HepG2 (cell line): ENCODE results near the gene NEURL2. TPM values are rescaled to one million over a fixed set of nuclear protein-coding genes. Genes with fewer than 3 reads are reported as not detected.
A peak's percentile ranks its signal among the peaks of the same experiment; 100 is the strongest.

ENCODE experiments used
- ARNT ChIP-seq: fragments of 450-650 bp; IDR thresholded peaks from 2 replicates; pipeline ENCODE4 v1.6.1; 2017
- BRD4 ChIP-seq: sonication (generic); formaldehyde crosslinking; IDR thresholded peaks from 2 replicates; pipeline ENCODE4 v1.4.0; 2020; ENCODE audit warnings: missing genetic modification reagents
- CREM ChIP-seq, 2 experiments: sonication (generic) in 1 of 2; formaldehyde crosslinking in 1 of 2; IDR thresholded peaks; 2 replicates each; pipeline versions ENCODE4 v1.4.0 to v1.6.1; 2016 to 2020; ENCODE audit warnings: antibody characterized with exemption in 1 of 2, mild to moderate bottlenecking in 1 of 2, missing genetic modification reagents in 1 of 2
- DNMT1 ChIP-seq: sonication (generic); formaldehyde crosslinking; IDR thresholded peaks from 2 replicates; pipeline ENCODE4 v1.5.1; 2020; ENCODE audit warnings: mild to moderate bottlenecking, missing genetic modification reagents
- FOXO1 ChIP-seq: sonication (generic); formaldehyde crosslinking; IDR thresholded peaks from 2 replicates; pipeline ENCODE4 v1.4.0; 2020; ENCODE audit warnings: missing genetic modification reagents
- HNRNPLL ChIP-seq: fragments of 200-400 bp; formaldehyde crosslinking; IDR thresholded peaks from 2 replicates; pipeline ENCODE4 v1.6.1; 2017; ENCODE audit warnings: mild to moderate bottlenecking, low read depth, low read length; ENCODE audit not compliant: poor library complexity, severe bottlenecking
- HOXA7 ChIP-seq: sonication (generic); formaldehyde crosslinking; IDR thresholded peaks from 2 replicates; pipeline ENCODE4 v1.8.1; 2022; ENCODE audit warnings: mild to moderate bottlenecking, missing genetic modification reagents, moderate library complexity
- KLF9 ChIP-seq: IDR thresholded peaks from 2 replicates; pipeline ENCODE4 v1.6.1; 2016; ENCODE audit warnings: low read depth
- RFXANK ChIP-seq: IDR thresholded peaks from 2 replicates; pipeline ENCODE4 v1.6.1; 2016
- SSRP1 ChIP-seq: IDR thresholded peaks from 2 replicates; pipeline ENCODE4 v1.6.1; 2016; ENCODE audit warnings: control low read depth
- TEAD3 ChIP-seq: optimal IDR thresholded peaks from 2 replicates; pipeline ENCODE3; 2016; ENCODE audit warnings: borderline replicate concordance
- TP53 ChIP-seq: sonication (generic); formaldehyde crosslinking; conservative IDR thresholded peaks from 2 replicates; pipeline ENCODE4 v1.4.0; 2020; ENCODE audit warnings: missing genetic modification reagents
- ZFP82 ChIP-seq: sonication (generic); formaldehyde crosslinking; IDR thresholded peaks from 2 replicates; pipeline ENCODE4 v1.5.1; 2020; ENCODE audit warnings: mild to moderate bottlenecking, missing genetic modification reagents, borderline replicate concordance
- ZKSCAN8 ChIP-seq: IDR thresholded peaks from 2 replicates; pipeline ENCODE4 v1.6.1; 2016; ENCODE audit warnings: borderline replicate concordance, missing genetic modification reagents, missing compliant biosample characterization
- ZMYM3 ChIP-seq: sonication (generic); formaldehyde crosslinking; IDR thresholded peaks from 2 replicates; pipeline ENCODE4 v1.5.1; 2020; ENCODE audit warnings: mild to moderate bottlenecking, missing genetic modification reagents
- ZNF180 ChIP-seq: sonication (generic); formaldehyde crosslinking; IDR thresholded peaks from 2 replicates; pipeline ENCODE4 v1.4.0; 2020; ENCODE audit warnings: low read depth, missing genetic modification reagents, borderline replicate concordance
- ZNF234 ChIP-seq: sonication (generic); formaldehyde crosslinking; conservative IDR thresholded peaks from 2 replicates; pipeline ENCODE4 v1.5.1; 2020; ENCODE audit warnings: mild to moderate bottlenecking, missing genetic modification reagents
- ZNF382 ChIP-seq: sonication (generic); formaldehyde crosslinking; IDR thresholded peaks from 2 replicates; pipeline ENCODE4 v1.5.0; 2020; ENCODE audit warnings: missing genetic modification reagents, mild to moderate bottlenecking, borderline replicate concordance
- ZNF460 ChIP-seq: sonication (generic); formaldehyde crosslinking; IDR thresholded peaks from 2 replicates; pipeline ENCODE4 v1.5.1; 2020; ENCODE audit warnings: missing genetic modification reagents, mild to moderate bottlenecking, borderline replicate concordance
- ZNF720 ChIP-seq: sonication (generic); formaldehyde crosslinking; IDR thresholded peaks from 2 replicates; pipeline ENCODE4 v1.4.0; 2020; ENCODE audit warnings: missing genetic modification reagents
- polyA plus RNA-seq, 8 experiments: library from polyadenylated mRNA; depleted of rRNA in 3 of 8; stranded (reverse) in 7 of 8; unstranded in 1 of 8; fragments of >200 nt; fragmentation: Illumina TruSeq in 4 of 8; extraction: Trizol in 4 of 8; gene quantifications; 2 replicates each; pipeline versions ENCODE4 v1.2.1 to v1.2.3, GENCODE V29; 2011 to 2016; ENCODE audit warnings: low read depth in 4 of 8, missing spikeins in 1 of 8, mixed read lengths in 1 of 8; ENCODE audit not compliant: insufficient read depth in 1 of 8
- total RNA-seq, 5 experiments: library from RNA; depleted of rRNA; stranded (reverse); fragments of >200 nt; fragmentation: Illumina TruSeq; extraction: Trizol; gene quantifications; 2 replicates each; pipeline ENCODE4 v1.2.3, GENCODE V29; 2016; ENCODE audit warnings: low read depth in 1 of 5
- TF ChIP-seq, protein P1 (sequence below): sonication (generic); formaldehyde crosslinking; IDR thresholded peaks from 2 replicates; pipeline ENCODE4 v1.4.0; 2020; ENCODE audit warnings: missing genetic modification reagents
- TF ChIP-seq, protein P2 (sequence below): sonication (generic); formaldehyde crosslinking; IDR thresholded peaks from 2 replicates; pipeline ENCODE4 v1.8.0; 2022; ENCODE audit warnings: missing genetic modification reagents, mild to moderate bottlenecking, borderline replicate concordance
- TF ChIP-seq, protein P3 (sequence below): sonication (generic); formaldehyde crosslinking; IDR thresholded peaks from 2 replicates; pipeline ENCODE4 v1.9.0; 2021; ENCODE audit warnings: missing genetic modification reagents, borderline replicate concordance
- TF ChIP-seq, protein P4 (sequence below): sonication (generic); formaldehyde crosslinking; IDR thresholded peaks from 2 replicates; pipeline ENCODE4 v1.4.0; 2020; ENCODE audit warnings: mild to moderate bottlenecking, missing genetic modification reagents

The NEURL2 gene
- total and polyA plus RNA-seq, 2 of the 13 experiments (the other 11 are each of a cell fraction or from before 2014, with no cell fraction given) = 7.2 to 9.7 TPM

DNA sequence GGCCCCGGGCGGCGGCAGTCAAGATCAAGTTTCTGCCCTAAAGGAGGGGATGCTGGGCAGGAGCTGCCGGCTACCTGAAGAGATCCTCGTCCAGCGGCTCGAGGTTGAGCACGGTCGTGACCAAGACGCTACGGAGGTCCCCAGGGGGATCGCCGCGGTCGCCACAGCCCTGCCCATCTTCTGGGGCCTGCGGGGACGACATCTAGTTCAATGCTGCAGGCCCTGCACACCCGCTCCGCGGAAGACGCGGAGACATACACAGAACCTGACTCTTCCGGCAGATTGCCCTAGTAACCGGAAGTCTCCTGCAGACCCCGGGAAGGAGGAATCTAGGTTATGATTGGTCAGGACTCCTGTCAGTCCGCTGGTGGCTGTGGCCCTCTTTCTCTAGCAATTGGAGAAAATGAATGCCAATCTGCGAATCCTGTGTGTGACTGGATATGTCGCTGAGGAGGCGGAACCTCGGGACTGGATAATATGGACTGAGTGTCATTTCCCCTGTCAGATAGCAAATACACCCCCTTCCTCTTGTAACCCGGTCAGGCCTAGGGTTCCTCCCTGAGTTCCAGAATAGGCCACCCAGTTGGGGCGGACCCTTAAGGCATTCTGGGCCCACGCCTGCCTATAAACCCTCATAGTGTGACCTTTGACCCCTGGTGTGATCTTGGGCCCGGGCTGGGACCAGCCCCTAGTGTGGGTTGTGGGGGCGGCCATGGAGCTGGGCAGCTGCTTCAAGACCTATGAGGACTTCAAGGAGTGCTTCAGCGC is 33.7 kb downstream of the NEURL2 start, which contains the start of the genes ACOT8 and ZSWIM3 (continued):
- TF ChIP-seq, protein P1, sequence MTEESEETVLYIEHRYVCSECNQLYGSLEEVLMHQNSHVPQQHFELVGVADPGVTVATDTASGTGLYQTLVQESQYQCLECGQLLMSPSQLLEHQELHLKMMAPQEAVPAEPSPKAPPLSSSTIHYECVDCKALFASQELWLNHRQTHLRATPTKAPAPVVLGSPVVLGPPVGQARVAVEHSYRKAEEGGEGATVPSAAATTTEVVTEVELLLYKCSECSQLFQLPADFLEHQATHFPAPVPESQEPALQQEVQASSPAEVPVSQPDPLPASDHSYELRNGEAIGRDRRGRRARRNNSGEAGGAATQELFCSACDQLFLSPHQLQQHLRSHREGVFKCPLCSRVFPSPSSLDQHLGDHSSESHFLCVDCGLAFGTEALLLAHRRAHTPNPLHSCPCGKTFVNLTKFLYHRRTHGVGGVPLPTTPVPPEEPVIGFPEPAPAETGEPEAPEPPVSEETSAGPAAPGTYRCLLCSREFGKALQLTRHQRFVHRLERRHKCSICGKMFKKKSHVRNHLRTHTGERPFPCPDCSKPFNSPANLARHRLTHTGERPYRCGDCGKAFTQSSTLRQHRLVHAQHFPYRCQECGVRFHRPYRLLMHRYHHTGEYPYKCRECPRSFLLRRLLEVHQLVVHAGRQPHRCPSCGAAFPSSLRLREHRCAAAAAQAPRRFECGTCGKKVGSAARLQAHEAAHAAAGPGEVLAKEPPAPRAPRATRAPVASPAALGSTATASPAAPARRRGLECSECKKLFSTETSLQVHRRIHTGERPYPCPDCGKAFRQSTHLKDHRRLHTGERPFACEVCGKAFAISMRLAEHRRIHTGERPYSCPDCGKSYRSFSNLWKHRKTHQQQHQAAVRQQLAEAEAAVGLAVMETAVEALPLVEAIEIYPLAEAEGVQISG = peak; percentile 92
- TF ChIP-seq, protein P2, sequence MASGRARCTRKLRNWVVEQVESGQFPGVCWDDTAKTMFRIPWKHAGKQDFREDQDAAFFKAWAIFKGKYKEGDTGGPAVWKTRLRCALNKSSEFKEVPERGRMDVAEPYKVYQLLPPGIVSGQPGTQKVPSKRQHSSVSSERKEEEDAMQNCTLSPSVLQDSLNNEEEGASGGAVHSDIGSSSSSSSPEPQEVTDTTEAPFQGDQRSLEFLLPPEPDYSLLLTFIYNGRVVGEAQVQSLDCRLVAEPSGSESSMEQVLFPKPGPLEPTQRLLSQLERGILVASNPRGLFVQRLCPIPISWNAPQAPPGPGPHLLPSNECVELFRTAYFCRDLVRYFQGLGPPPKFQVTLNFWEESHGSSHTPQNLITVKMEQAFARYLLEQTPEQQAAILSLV (CRISPR knock-in tag) = peak; percentile 90; the same call in 1 of the 2 replicates
- 0 out of 2 replicates have a peak, but pooled peaks have one; percentile 57 for TF ChIP-seq TP53 (CRISPR knock-in tag)
- TF ChIP-seq HOXA7 = no peak
- TF ChIP-seq FOXO1 (CRISPR knock-in tag) = peak; percentile 47
- TF ChIP-seq, protein P3, sequence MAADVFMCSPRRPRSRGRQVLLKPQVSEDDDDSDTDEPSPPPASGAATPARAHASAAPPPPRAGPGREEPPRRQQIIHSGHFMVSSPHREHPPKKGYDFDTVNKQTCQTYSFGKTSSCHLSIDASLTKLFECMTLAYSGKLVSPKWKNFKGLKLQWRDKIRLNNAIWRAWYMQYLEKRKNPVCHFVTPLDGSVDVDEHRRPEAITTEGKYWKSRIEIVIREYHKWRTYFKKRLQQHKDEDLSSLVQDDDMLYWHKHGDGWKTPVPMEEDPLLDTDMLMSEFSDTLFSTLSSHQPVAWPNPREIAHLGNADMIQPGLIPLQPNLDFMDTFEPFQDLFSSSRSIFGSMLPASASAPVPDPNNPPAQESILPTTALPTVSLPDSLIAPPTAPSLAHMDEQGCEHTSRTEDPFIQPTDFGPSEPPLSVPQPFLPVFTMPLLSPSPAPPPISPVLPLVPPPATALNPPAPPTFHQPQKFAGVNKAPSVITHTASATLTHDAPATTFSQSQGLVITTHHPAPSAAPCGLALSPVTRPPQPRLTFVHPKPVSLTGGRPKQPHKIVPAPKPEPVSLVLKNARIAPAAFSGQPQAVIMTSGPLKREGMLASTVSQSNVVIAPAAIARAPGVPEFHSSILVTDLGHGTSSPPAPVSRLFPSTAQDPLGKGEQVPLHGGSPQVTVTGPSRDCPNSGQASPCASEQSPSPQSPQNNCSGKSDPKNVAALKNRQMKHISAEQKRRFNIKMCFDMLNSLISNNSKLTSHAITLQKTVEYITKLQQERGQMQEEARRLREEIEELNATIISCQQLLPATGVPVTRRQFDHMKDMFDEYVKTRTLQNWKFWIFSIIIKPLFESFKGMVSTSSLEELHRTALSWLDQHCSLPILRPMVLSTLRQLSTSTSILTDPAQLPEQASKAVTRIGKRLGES (CRISPR knock-in tag) = peak; percentile 47; the same call in 1 of the 2 replicates
- TF ChIP-seq ARNT = no peak
- TF ChIP-seq ZNF720 (CRISPR knock-in tag) = no peak
- TF ChIP-seq DNMT1 = peak; percentile 91
- peak; percentile 75 for TF ChIP-seq HNRNPLL
- no peak for TF ChIP-seq ZNF460
- no peak; the same call in 1 of the 2 replicates for TF ChIP-seq KLF9 (CRISPR knock-in tag)
- peak; percentile 93 for TF ChIP-seq CREM (IDR thresholded peaks at IDR 0.05)
- peak; percentile 39; the same call in 1 of the 2 replicates for TF ChIP-seq CREM (CRISPR knock-in tag; IDR thresholded peaks at IDR 0.05)
- peak; percentile 76; the same call in 1 of the 2 replicates for TF ChIP-seq ZKSCAN8
- no peak; the same call in 1 of the 2 replicates for TF ChIP-seq SSRP1
- TF ChIP-seq BRD4 (CRISPR knock-in tag) = no peak; the same call in 1 of the 2 replicates
- no peak; the same call in 1 of the 2 replicates for TF ChIP-seq ZMYM3 (CRISPR knock-in tag)
- TF ChIP-seq, protein P4, sequence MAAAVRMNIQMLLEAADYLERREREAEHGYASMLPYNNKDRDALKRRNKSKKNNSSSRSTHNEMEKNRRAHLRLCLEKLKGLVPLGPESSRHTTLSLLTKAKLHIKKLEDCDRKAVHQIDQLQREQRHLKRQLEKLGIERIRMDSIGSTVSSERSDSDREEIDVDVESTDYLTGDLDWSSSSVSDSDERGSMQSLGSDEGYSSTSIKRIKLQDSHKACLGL (CRISPR knock-in tag) = peak; percentile 88
- no peak for TF ChIP-seq ZNF234 (CRISPR knock-in tag)
- TF ChIP-seq TEAD3 (CRISPR knock-in tag) = peak; percentile 69
- peak; percentile 48; the same call in 1 of the 2 replicates for TF ChIP-seq RFXANK (CRISPR knock-in tag)
- TF ChIP-seq ZNF180 (CRISPR knock-in tag) = no peak
- TF ChIP-seq ZFP82 (CRISPR knock-in tag) = no peak
- no peak for TF ChIP-seq ZNF382 (CRISPR knock-in tag)
